Thyroid gland (tissue), 4 donors: ENCODE data around the gene MRGPRF. TPM values are rescaled to one million over a fixed set of nuclear protein-coding genes. Genes with fewer than 3 reads are reported as not detected.

Experiments used
- DNase-seq, 2 donors: peaks; one replicate each; pipeline ENCODE4 v3.0.0-alpha.2; 2019
- H3K27ac ChIP-seq, 3 donors: fragments of 200-600 bp; sonication (generic); 1 replicate in 2 of 3; 2 replicates in 1 of 3; pipeline ENCODE4 v1.5.1; 2016 to 2019; ENCODE audit warnings: mild to moderate bottlenecking in 1 of 3, moderate library complexity in 1 of 3
- H3K27me3 ChIP-seq: fragments of 200-600 bp; sonication (generic); one replicate; pipeline ENCODE4 v1.5.1; 2019
- H3K36me3 ChIP-seq, 2 donors: fragments of 200-600 bp; sonication (generic); one replicate each; pipeline ENCODE4 v1.5.1; 2016 to 2019
- H3K4me1 ChIP-seq, 2 donors: fragments of 200-600 bp; sonication (generic); one replicate each; pipeline ENCODE4 v1.5.1; 2017 to 2019
- H3K4me3 ChIP-seq, 3 donors: fragments of 200-600 bp; sonication (generic); replicated peaks in 1 of 3; 1 replicate in 2 of 3; 2 replicates in 1 of 3; pipeline ENCODE4 v1.5.1; 2016; ENCODE audit warnings: mild to moderate bottlenecking in 1 of 3
- H3K9me3 ChIP-seq: fragments of 200-600 bp; sonication (generic); one replicate; pipeline ENCODE4 v1.5.1; 2017
- POLR2A ChIP-seq, 2 donors: fragments of 450-650 bp; IDR thresholded peaks; one replicate each; pipeline ENCODE4 v1.6.1; 2017; ENCODE audit warnings: antibody characterized with exemption in 2 of 2, mild to moderate bottlenecking in 2 of 2, moderate library complexity in 1 of 2
- WGBS, 2 donors: methylation state at CpG; one replicate each; pipeline ENCODE4 v1.1.5; 2017; 5-methylcytosine and 5-hydroxymethylcytosine counted together
- intact Hi-C: fragments of 100-400 bp; cut with DNase I; formaldehyde crosslinking; loops from one replicate; pipeline ENCODE4 v1.15.1; 2023
- total RNA-seq, 4 donors: library from RNA; depleted of rRNA; stranded (reverse); fragments of >200 nt; gene quantifications; one replicate each; pipeline ENCODE4 v1.2.3, GENCODE V29; 2016
- TF ChIP-seq, protein P1 (sequence below), 6 experiments: fragments of 200-600 bp in 3 of 6; fragments of 450-650 bp in 3 of 6; sonication (generic) in 3 of 6; IDR thresholded peaks; one replicate each; pipeline ENCODE4 v1.5.1; 2016 to 2019; ENCODE audit warnings: antibody characterized with exemption in 6 of 6, mild to moderate bottlenecking in 2 of 6, inconsistent platforms in 1 of 6, moderate library complexity in 1 of 6

The MRGPRF gene
- total RNA-seq, 4 donors from 2014 or later, result 5.0 to 7.6 (median 6.6) TPM

DNA sequence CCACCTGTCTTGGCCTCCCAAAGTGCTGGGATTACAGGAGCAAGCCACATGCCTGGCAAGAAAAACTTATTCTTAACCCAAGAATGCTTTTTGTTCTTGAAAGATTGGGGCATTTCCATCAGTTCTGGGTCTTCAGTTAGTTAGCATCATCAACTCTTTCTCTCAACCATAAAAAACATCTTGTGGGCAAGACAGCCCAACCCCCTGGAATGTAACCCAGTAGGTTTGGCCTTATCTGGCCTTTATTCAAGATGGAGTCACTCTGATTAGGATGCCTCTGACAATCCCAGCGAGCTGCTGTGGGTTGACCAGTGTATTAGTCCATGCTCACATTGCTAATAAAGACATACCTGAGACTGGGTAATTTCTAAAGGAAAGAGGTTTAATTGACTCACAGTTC lies 26.5 kb upstream of the MRGPRF start:
- TF ChIP-seq POLR2A (IDR thresholded peaks at IDR 0.05), result no peak
- TF ChIP-seq, protein P1, sequence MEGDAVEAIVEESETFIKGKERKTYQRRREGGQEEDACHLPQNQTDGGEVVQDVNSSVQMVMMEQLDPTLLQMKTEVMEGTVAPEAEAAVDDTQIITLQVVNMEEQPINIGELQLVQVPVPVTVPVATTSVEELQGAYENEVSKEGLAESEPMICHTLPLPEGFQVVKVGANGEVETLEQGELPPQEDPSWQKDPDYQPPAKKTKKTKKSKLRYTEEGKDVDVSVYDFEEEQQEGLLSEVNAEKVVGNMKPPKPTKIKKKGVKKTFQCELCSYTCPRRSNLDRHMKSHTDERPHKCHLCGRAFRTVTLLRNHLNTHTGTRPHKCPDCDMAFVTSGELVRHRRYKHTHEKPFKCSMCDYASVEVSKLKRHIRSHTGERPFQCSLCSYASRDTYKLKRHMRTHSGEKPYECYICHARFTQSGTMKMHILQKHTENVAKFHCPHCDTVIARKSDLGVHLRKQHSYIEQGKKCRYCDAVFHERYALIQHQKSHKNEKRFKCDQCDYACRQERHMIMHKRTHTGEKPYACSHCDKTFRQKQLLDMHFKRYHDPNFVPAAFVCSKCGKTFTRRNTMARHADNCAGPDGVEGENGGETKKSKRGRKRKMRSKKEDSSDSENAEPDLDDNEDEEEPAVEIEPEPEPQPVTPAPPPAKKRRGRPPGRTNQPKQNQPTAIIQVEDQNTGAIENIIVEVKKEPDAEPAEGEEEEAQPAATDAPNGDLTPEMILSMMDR (IDR thresholded peaks at IDR 0.05), result no peak

DNA sequence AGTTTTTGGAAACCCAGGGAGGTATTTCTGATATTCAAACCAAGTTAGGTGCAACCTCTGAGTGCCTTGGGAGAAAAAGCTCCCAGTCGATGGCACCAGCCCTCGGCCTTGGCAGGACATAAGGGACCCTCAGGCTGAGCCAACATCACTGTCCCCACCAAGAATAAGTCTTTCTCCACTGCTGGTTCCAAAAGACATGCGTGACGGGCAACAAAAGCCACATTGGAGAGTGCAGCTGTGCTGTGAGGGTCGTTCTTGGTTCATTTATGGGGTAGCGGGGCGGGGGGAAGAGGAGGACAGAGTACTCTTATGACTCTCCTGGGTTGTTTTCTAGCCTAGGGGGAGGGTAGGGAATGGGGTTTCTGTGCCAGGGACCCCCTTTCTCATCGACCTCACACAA lies 24.5 kb upstream of the MRGPRF start:
- Histone ChIP-seq H3K4me3 (no peak overlapping the region), H3K27ac (no peak overlapping the region), H3K36me3 (no peaks in the 10 kb centered on the region), H3K27me3 (no peaks in the 10 kb centered on the region), H3K9me3 (no peaks in the 10 kb centered on the region), H3K4me1 (peaks cover 3 to 25% of the 10 kb centered on the region in 2 donors)
- no peak for DNase-seq
- intact Hi-C loops, result no loop called here
- no peak for TF ChIP-seq POLR2A (IDR thresholded peaks at IDR 0.05)
- WGBS, 2 donors, result 83% methylated on average over 7 to 8 of the region's 8 CpGs

More for the DNA sequence above, 26.5 kb upstream of the MRGPRF start:
- H3K36me3 ChIP-seq, result no peaks in the 10 kb centered on the region
- intact Hi-C loops, result no loop called here
- no peaks in the 10 kb centered on the region for H3K27me3 ChIP-seq
- H3K27ac ChIP-seq, result no peak overlapping the region
- H3K4me1 ChIP-seq, result peaks cover 3 to 30% of the 10 kb centered on the region in 2 donors
- no peaks in the 10 kb centered on the region for H3K9me3 ChIP-seq
- 86 to 88% methylated on average over 1 of the region's 1 CpG for WGBS, 2 donors
- H3K4me3 ChIP-seq, result no peak overlapping the region
- DNase-seq, result no peak

DNA sequence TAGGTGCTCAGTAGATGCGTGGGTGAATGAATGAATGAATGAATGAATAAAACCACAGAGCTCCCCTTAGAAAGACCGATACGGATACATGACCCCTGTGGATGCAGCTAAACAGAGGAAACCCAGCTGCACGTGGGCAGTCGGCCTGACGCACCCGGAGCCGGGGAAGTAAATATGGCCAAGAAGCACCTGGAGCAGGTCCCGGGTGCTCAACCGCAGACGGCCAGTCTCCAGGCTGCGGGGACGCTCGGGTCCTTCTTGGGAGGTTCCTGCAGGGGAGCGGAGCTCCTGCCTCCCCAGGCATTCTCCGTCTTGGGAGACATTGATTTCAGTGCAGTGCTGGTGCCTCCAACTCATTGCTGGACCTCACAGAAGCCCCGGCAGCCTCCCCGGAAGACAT lies 24.0 kb upstream of the MRGPRF start:
- no peak for DNase-seq
- no peak for TF ChIP-seq POLR2A (IDR thresholded peaks at IDR 0.05)
- TF ChIP-seq, protein P1 (IDR thresholded peaks at IDR 0.05), result no peak
- no peaks in the 10 kb centered on the region for H3K9me3 ChIP-seq
- no peaks in the 10 kb centered on the region for H3K27me3 ChIP-seq
- H3K4me3 ChIP-seq, result no peak overlapping the region
- WGBS, 2 donors, result 85 to 89% methylated on average over 18 of the region's 18 CpGs
- H3K4me1 ChIP-seq, result peaks cover 3 to 25% of the 10 kb centered on the region in 2 donors
- no peak overlapping the region for H3K27ac ChIP-seq
- no peaks in the 10 kb centered on the region for H3K36me3 ChIP-seq
- intact Hi-C loops, result no loop called here

DNA sequence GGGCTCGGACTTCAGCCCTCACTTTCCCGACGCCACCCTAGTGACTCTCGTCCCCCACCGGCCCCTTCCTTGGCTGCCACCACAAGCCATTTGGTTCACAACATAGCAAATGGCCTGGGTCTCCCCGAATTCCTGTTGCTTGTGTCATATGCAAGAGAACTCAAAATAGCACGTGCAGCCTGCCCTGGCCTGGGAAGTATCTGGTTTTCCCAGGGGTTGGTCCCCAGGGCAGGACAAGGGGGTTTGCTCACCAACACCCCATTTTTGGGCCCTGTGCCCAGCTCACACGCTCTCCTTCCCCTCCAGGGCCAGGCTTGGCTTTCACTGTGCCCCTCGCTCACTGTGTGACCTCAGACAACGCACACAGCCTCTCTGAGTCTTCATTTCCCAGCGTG lies 22.9 kb upstream of the MRGPRF start:
- Histone ChIP-seq H3K9me3 (no peaks in the 10 kb centered on the region), H3K36me3 (no peaks in the 10 kb centered on the region), H3K27me3 (no peaks in the 10 kb centered on the region), H3K4me1 (peaks cover 3 to 17% of the 10 kb centered on the region in 2 donors), H3K4me3 (no peak overlapping the region), H3K27ac (peak overlapping the region in 2 of 3 donors; percentile 53 to 57)
- WGBS, 2 donors, result 61 to 69% methylated on average over 11 of the region's 11 CpGs
- TF ChIP-seq, protein P1 (IDR thresholded peaks at IDR 0.05), result no peak
- no peak for TF ChIP-seq POLR2A (IDR thresholded peaks at IDR 0.05)
- DNase-seq, result no peak
- intact Hi-C loops, result no loop called here

DNA sequence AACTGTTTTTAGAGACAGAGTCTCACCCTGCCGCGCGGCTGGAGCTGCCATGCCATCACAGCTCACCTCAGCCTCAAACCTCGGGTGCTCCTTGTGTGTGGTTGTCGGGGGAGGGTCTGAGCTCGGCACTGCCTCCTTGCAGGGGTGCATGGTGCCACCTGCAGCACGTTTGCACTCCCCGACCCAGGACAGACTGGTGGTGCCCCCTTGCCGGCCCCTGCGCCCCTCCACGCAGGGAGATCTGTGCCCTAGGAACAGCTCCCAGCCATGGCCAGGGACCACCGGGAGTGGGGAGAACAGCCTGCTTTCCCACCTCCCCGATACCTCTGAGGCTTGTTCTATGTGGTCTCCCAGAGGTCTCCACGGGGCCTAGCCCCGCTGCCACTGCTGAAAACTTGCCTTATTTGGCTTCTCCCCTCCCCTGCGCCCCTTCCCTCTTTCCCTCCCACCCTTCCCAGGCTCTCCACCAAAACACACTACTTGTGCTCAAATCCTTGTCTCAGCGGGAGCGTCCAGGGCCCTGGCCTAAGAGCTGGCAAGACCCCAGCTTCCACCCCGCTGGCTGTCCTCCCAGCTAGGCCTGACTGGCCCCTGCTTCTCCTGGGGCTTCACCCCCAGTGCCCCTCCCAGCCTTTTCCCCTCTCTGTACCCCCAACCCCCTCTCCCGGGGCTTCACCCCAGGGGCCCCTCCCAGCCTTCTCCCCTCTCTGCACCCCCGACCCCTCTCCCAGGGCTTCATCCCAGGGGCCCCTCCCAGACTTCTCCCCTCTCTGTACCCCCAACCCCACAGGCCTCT lies 22.3 kb upstream of the MRGPRF start:
- no peak overlapping the region for H3K4me3 ChIP-seq
- peak; percentile 37 to 52 for DNase-seq
- H3K9me3 ChIP-seq, result no peaks in the 10 kb centered on the region
- 49 to 50% methylated on average over 20 to 21 of the region's 21 CpGs for WGBS, 2 donors
- TF ChIP-seq, protein P1 (IDR thresholded peaks at IDR 0.05), result no peak
- TF ChIP-seq POLR2A (IDR thresholded peaks at IDR 0.05), result no peak
- H3K4me1 ChIP-seq, result peaks cover 0 to 11% of the 10 kb centered on the region in 2 donors
- peak overlapping the region in 2 of 3 donors; percentile 53 to 57 for H3K27ac ChIP-seq
- intact Hi-C loops, result no loop called here
- H3K27me3 ChIP-seq, result no peaks in the 10 kb centered on the region
- no peaks in the 10 kb centered on the region for H3K36me3 ChIP-seq
